HepG2 (cell line): ENCODE measurements around the gene CALY. TPM values are rescaled to one million over a fixed set of nuclear protein-coding genes. Genes with fewer than 3 reads are reported as not detected.

Experiments used
- ATAC-seq: fragments of 200-7000 bp; cut with Tn5 transposase; 3 replicates; pipeline ENCODE4 v1.9.1; 2020; ENCODE audit warnings: mild to moderate bottlenecking, moderate library complexity
- BruUV-seq: library from RNA; stranded (reverse); fragments of 400-500 nt; replicated peaks from 2 replicates; lab custom pipeline; 2021; lab: Mats Ljungman, UMichigan
- CTCF ChIA-PET: fragments of 300-600 bp; formaldehyde crosslinking; extraction: SDS; loops from one replicate; lab custom pipeline; 2021; ENCODE audit warnings: low total read pairs, inconsistent platforms, low intra/inter-chr PET ratio; lab: Yijun Ruan, JAX
- POLR2A ChIA-PET: fragments of 350-600 bp; sonication (Branson Sonifier 250); formaldehyde crosslinking; loops from one replicate; lab custom pipeline; 2020; ENCODE audit warnings: antibody characterized with exemption, inconsistent platforms; lab: Yijun Ruan, JAX
- DNase-seq: peaks from one replicate; pipeline ENCODE4 v3.0.0-alpha.2; 2015; ENCODE audit warnings: low spot score
- FAIRE-seq: peaks from 3 replicates; lab custom pipeline; 2011; peaks lifted over from hg19 to GRCh38; lab: Jason Lieb, UNC
- H2AFZ ChIP-seq: one replicate; pipeline ENCODE4 v1.6.1; 2011; ENCODE audit warnings: low read length, inconsistent platforms
- H3K27ac ChIP-seq: fragments of 300-600 bp; 3 replicates; pipeline ENCODE4 v1.8.0; 2011; ENCODE audit warnings: mixed run types, mild to moderate bottlenecking, mixed read lengths, low read length, inconsistent platforms; ENCODE audit not compliant: insufficient read depth; ENCODE audit errors: extremely low read length
- H3K27me3 ChIP-seq, 2 experiments: fragments of 200-600 bp in 1 of 2; 2 replicates in 1 of 2; 3 replicates in 1 of 2; pipeline versions ENCODE4 v1.6.0 to v1.8.0; 2011; ENCODE audit warnings: low read length in 2 of 2, mild to moderate bottlenecking in 2 of 2, moderate library complexity in 2 of 2, inconsistent platforms in 1 of 2; ENCODE audit not compliant: insufficient read depth in 2 of 2, control insufficient read depth in 1 of 2
- H3K36me3 ChIP-seq, 2 experiments: fragments of 200-600 bp in 1 of 2; replicated peaks in 1 of 2; 2 replicates in 1 of 2; 3 replicates in 1 of 2; pipeline versions ENCODE4 v1.5.1 to v1.8.0; 2011; ENCODE audit warnings: low read length in 2 of 2, inconsistent platforms in 1 of 2; ENCODE audit not compliant: insufficient read depth in 2 of 2, control insufficient read depth in 1 of 2
- H3K4me1 ChIP-seq: 2 replicates; pipeline ENCODE4 v1.5.1; 2012; ENCODE audit warnings: low read length, inconsistent platforms; ENCODE audit not compliant: insufficient read depth
- H3K4me2 ChIP-seq: 2 replicates; pipeline ENCODE4 v1.6.0; 2011; ENCODE audit warnings: low read depth, low read length, inconsistent platforms
- H3K4me3 ChIP-seq, 3 experiments: fragments of 200-600 bp in 1 of 3; sonication (generic), shearing (Covaris generic) in 1 of 3; replicated peaks in 1 of 3; 2 replicates each; pipeline ENCODE4 v1.5.1; 2011 to 2016; ENCODE audit warnings: low read length in 3 of 3, inconsistent platforms in 2 of 3, low read depth in 2 of 3, mild to moderate bottlenecking in 2 of 3, control low read depth in 1 of 3, mixed read lengths in 1 of 3; ENCODE audit not compliant: insufficient read depth in 1 of 3
- H3K79me2 ChIP-seq: one replicate; pipeline ENCODE4 v1.6.1; 2011; ENCODE audit warnings: low read length, inconsistent platforms; ENCODE audit not compliant: insufficient read depth
- H3K9ac ChIP-seq: 2 replicates; pipeline ENCODE4 v1.6.0; 2011; ENCODE audit warnings: mild to moderate bottlenecking, low read depth, low read length, inconsistent platforms; ENCODE audit not compliant: insufficient read depth
- H3K9me3 ChIP-seq: 2 replicates; pipeline ENCODE4 v1.5.1; 2012; ENCODE audit warnings: mild to moderate bottlenecking, low read length
- H4K20me1 ChIP-seq: 2 replicates; pipeline ENCODE4 v1.6.0; 2011; ENCODE audit warnings: inconsistent platforms, mild to moderate bottlenecking, low read length, moderate library complexity; ENCODE audit not compliant: insufficient read depth
- DMAP1 ChIP-seq: IDR thresholded peaks from 2 replicates; pipeline ENCODE4 v1.6.1; 2016
- GABPA ChIP-seq, 2 experiments: IDR thresholded peaks; 2 replicates each; pipeline ENCODE4 v1.6.1; 2011 to 2016; ENCODE audit warnings: low read depth in 2 of 2, low read length in 1 of 2, missing biosample characterization in 1 of 2, missing genetic modification characterization in 1 of 2
- GATAD1 ChIP-seq: IDR thresholded peaks from 2 replicates; pipeline ENCODE4 v1.6.1; 2016; ENCODE audit warnings: missing genetic modification reagents, missing compliant biosample characterization
- HNRNPL ChIP-seq: fragments of 200-400 bp; formaldehyde crosslinking; IDR thresholded peaks from 2 replicates; pipeline ENCODE4 v1.6.1; 2017; ENCODE audit warnings: mild to moderate bottlenecking, low read depth, low read length
- JUN ChIP-seq: sonication (generic); formaldehyde crosslinking; IDR thresholded peaks from 2 replicates; pipeline ENCODE4 v1.4.0; 2020; ENCODE audit warnings: mild to moderate bottlenecking, missing genetic modification reagents
- MAF1 ChIP-seq: sonication (generic); formaldehyde crosslinking; IDR thresholded peaks from 2 replicates; pipeline ENCODE4 v1.5.0; 2020; ENCODE audit warnings: missing genetic modification reagents, borderline replicate concordance
- MLLT10 ChIP-seq: sonication (generic); formaldehyde crosslinking; IDR thresholded peaks from 2 replicates; pipeline ENCODE4 v1.4.0; 2020; ENCODE audit warnings: missing genetic modification reagents
- MXI1 ChIP-seq: IDR thresholded peaks from 3 replicates; pipeline ENCODE4 v1.6.1; 2012; ENCODE audit warnings: low read depth, low read length, inconsistent platforms, borderline replicate concordance
- NFE2 ChIP-seq: sonication (generic); formaldehyde crosslinking; IDR thresholded peaks from 2 replicates; pipeline ENCODE4 v1.4.0; 2020; ENCODE audit warnings: missing genetic modification reagents
- NONO ChIP-seq, 2 experiments: fragments of 450-650 bp in 1 of 2; sonication (generic) in 1 of 2; formaldehyde crosslinking in 1 of 2; IDR thresholded peaks in 1 of 2; conservative IDR thresholded peaks in 1 of 2; 2 replicates each; pipeline versions ENCODE4 v1.6.1 to v1.8.0; 2017 to 2022; ENCODE audit warnings: mild to moderate bottlenecking in 1 of 2, missing genetic modification reagents in 1 of 2, moderate library complexity in 1 of 2
- NPAS2 ChIP-seq: sonication (generic); formaldehyde crosslinking; IDR thresholded peaks from 2 replicates; pipeline ENCODE4 v1.8.0; 2022; ENCODE audit warnings: mild to moderate bottlenecking, missing genetic modification reagents, borderline replicate concordance
- PHF21A ChIP-seq: sonication (generic); formaldehyde crosslinking; IDR thresholded peaks from 2 replicates; pipeline ENCODE4 v1.5.0; 2020; ENCODE audit warnings: mild to moderate bottlenecking, missing genetic modification reagents
- RFX5 ChIP-seq: IDR thresholded peaks from 2 replicates; pipeline ENCODE4 v1.6.1; 2011; ENCODE audit warnings: low read depth, low read length, improper control_type of control experiment
- RXRB ChIP-seq: IDR thresholded peaks from 2 replicates; pipeline ENCODE4 v1.6.1; 2016; ENCODE audit warnings: borderline replicate concordance, missing genetic modification reagents, missing compliant biosample characterization
- SIN3B ChIP-seq: fragments of 150-350 bp; IDR thresholded peaks from 2 replicates; pipeline ENCODE4 v1.6.1; 2014; ENCODE audit warnings: low read length
- TBP ChIP-seq: sonication (generic); formaldehyde crosslinking; IDR thresholded peaks from 2 replicates; pipeline ENCODE4 v1.5.0; 2020; ENCODE audit warnings: missing genetic modification reagents
- TMF1 ChIP-seq: sonication (generic); formaldehyde crosslinking; IDR thresholded peaks from 2 replicates; pipeline ENCODE4 v1.8.1; 2022; ENCODE audit warnings: low read depth, missing genetic modification reagents
- ZFP62 ChIP-seq: sonication (generic); formaldehyde crosslinking; IDR thresholded peaks from 2 replicates; pipeline ENCODE4 v1.4.0; 2020; ENCODE audit warnings: missing genetic modification reagents
- ZNF10 ChIP-seq: sonication (generic); formaldehyde crosslinking; IDR thresholded peaks from 2 replicates; pipeline ENCODE4 v1.4.0; 2020; ENCODE audit warnings: mild to moderate bottlenecking, low read depth, missing genetic modification reagents, borderline replicate concordance
- ZNF142 ChIP-seq: sonication (generic); formaldehyde crosslinking; IDR thresholded peaks from 2 replicates; pipeline ENCODE4 v1.4.0; 2020; ENCODE audit warnings: missing genetic modification reagents
- ZNF326 ChIP-seq: sonication (generic); formaldehyde crosslinking; IDR thresholded peaks from 2 replicates; pipeline ENCODE4 v1.4.0; 2020; ENCODE audit warnings: missing genetic modification reagents, borderline replicate concordance
- ZNF367 ChIP-seq: sonication (generic); formaldehyde crosslinking; IDR thresholded peaks from 2 replicates; pipeline ENCODE4 v1.4.0; 2020; ENCODE audit warnings: missing genetic modification reagents, borderline replicate concordance
- ZNF839 ChIP-seq: sonication (generic); formaldehyde crosslinking; IDR thresholded peaks from 2 replicates; pipeline ENCODE4 v1.4.0; 2020; ENCODE audit warnings: missing genetic modification reagents, mild to moderate bottlenecking, borderline replicate concordance
- WGBS: methylation state at CpG from one replicate; pipeline ENCODE4 v1.1.6; 2017; ENCODE audit warnings: low lambda C conversion rate; 5-methylcytosine and 5-hydroxymethylcytosine counted together
- in situ Hi-C: cut with HindIII; loops from 2 replicates; pipeline ENCODE4 v1.10.0; 2017; ENCODE audit warnings: low pct_unique_long_range_greater_than_20kb; ENCODE audit not compliant: extremely low pct_ligation_motif_present
- intact Hi-C: fragments of 100-400 bp; cut with micrococcal nuclease; formaldehyde crosslinking; loops from one replicate; pipeline ENCODE4 v1.10.0; 2022; ENCODE audit not compliant: unreplicated experiment
- polyA plus RNA-seq, 8 experiments: library from polyadenylated mRNA; depleted of rRNA in 3 of 8; stranded (reverse) in 7 of 8; unstranded in 1 of 8; fragments of >200 nt; fragmentation: Illumina TruSeq in 4 of 8; extraction: Trizol in 4 of 8; gene quantifications; 2 replicates each; pipeline versions ENCODE4 v1.2.1 to v1.2.3, GENCODE V29; 2011 to 2016; ENCODE audit warnings: low read depth in 4 of 8, missing spikeins in 1 of 8, mixed read lengths in 1 of 8; ENCODE audit not compliant: insufficient read depth in 1 of 8
- total RNA-seq, 5 experiments: library from RNA; depleted of rRNA; stranded (reverse); fragments of >200 nt; fragmentation: Illumina TruSeq; extraction: Trizol; gene quantifications; 2 replicates each; pipeline ENCODE4 v1.2.3, GENCODE V29; 2016; ENCODE audit warnings: low read depth in 1 of 5

The CALY gene
- total and polyA plus RNA-seq, 2 of the 13 experiments (the other 11 are each of a cell fraction or from before 2014, with no cell fraction given): 0.08 TPM; not detected in 1

GRCh38 chr10:133350950-133351329, 14.2 kb upstream of the CALY start:
- ChIA-PET CTCF (no interaction called here), POLR2A (no interaction called here)
- Histone ChIP-seq H3K9ac (no peak overlapping the region), H3K36me3 (peaks cover 3 to 12% of the 10 kb centered on the region in 2 experiments; a peak in 3 of 5 replicates), H3K4me2 (no peak overlapping the region), H3K9me3 (no peaks in the 10 kb centered on the region), H3K79me2 (no peaks in the 10 kb centered on the region), H3K4me1 (peaks cover 51% of the 10 kb centered on the region), H3K27me3 (no peaks in the 10 kb centered on the region), H4K20me1 (peaks cover 13% of the 10 kb centered on the region; the same call in 1 of the 2 replicates), H2AFZ (no peak overlapping the region), H3K27ac (no peak overlapping the region), H3K4me3 (no peak overlapping the region)
- DNase-seq (no peak), FAIRE-seq (no peak), ATAC-seq (no peak; the same call in 2 of the 3 replicates)
- in situ Hi-C loops: no loop called here
- intact Hi-C loops: no loop called here
- no TSS peak for BruUV-seq
- 60% methylated on average over 2 of the region's 13 CpGs for WGBS
- TF ChIP-seq ZNF839 (CRISPR knock-in tag): no peak
- TF ChIP-seq MXI1: no peak
- TF ChIP-seq GATAD1 (CRISPR knock-in tag): no peak
- no peak for TF ChIP-seq ZFP62 (CRISPR knock-in tag)
- no peak for TF ChIP-seq TBP (CRISPR knock-in tag)
- TF ChIP-seq MLLT10 (CRISPR knock-in tag): no peak
- no peak for TF ChIP-seq ZNF142 (CRISPR knock-in tag)
- TF ChIP-seq MAF1: no peak
- TF ChIP-seq DMAP1 (CRISPR knock-in tag): no peak
- no peak for TF ChIP-seq ZNF10 (CRISPR knock-in tag)
- no peak for TF ChIP-seq NONO (IDR thresholded peaks at IDR 0.05)
- TF ChIP-seq NONO (CRISPR knock-in tag; conservative IDR thresholded peaks at IDR 0.05): 0 out of 2 replicates have a peak, but pooled peaks have one; percentile 42
- TF ChIP-seq RXRB (CRISPR knock-in tag): no peak
- TF ChIP-seq ZNF326 (CRISPR knock-in tag): no peak; the same call in 1 of the 2 replicates
- no peak for TF ChIP-seq GABPA (IDR thresholded peaks at IDR 0.05; ENCODE audit: low read depth, low read length)
- TF ChIP-seq GABPA (CRISPR knock-in tag; IDR thresholded peaks at IDR 0.05; ENCODE audit: low read depth): no peak
- no peak for TF ChIP-seq ZNF367 (CRISPR knock-in tag)
- no peak for TF ChIP-seq PHF21A (CRISPR knock-in tag)
- TF ChIP-seq SIN3B: no peak
- TF ChIP-seq NPAS2: no peak
- TF ChIP-seq NFE2 (CRISPR knock-in tag): no peak
- no peak for TF ChIP-seq JUN (CRISPR knock-in tag)
- TF ChIP-seq RFX5: no peak
- 0 out of 2 replicates have a peak, but pooled peaks have one; percentile 31 for TF ChIP-seq TMF1 (CRISPR knock-in tag)
- 0 out of 2 replicates have a peak, but pooled peaks have one; percentile 22 for TF ChIP-seq HNRNPL
